Activated B cell treated with CpG ODN at 0.5 μM for 24 hours (primary cell): ENCODE results near the gene RHEBL1. TPM values are rescaled to one million over a fixed set of nuclear protein-coding genes. Genes with fewer than 3 reads are reported as not detected.

Experiments used
- ATAC-seq: fragments of 200-7000 bp; cut with Tn5 transposase; one replicate; pipeline ENCODE4 v1.10.0; 2021; ENCODE audit warnings: low read depth, mild to moderate bottlenecking, moderate library complexity
- CTCF ChIA-PET: fragments of 350-600 bp; sonication (Branson Sonifier 250); formaldehyde crosslinking; loops from one replicate; lab custom pipeline; 2021; ENCODE audit warnings: antibody characterized with exemption; lab: Charles Lee
- POLR2A ChIA-PET: fragments of 350-600 bp; sonication (Branson Sonifier 250); formaldehyde crosslinking; loops from one replicate; lab custom pipeline; 2021; ENCODE audit warnings: antibody characterized with exemption; lab: Charles Lee
- DNase-seq: peaks from one replicate; pipeline ENCODE4 v3.0.0; 2022
- H3K27ac Mint-ChIP-seq: one replicate; pipeline ENCODE4 v1.8.0; 2020; ENCODE audit warnings: mixed read lengths
- H3K27me3 Mint-ChIP-seq: one replicate; pipeline ENCODE4 v1.8.0; 2021; ENCODE audit warnings: mixed read lengths
- H3K36me3 Mint-ChIP-seq: one replicate; pipeline ENCODE4 v1.8.0; 2021; ENCODE audit warnings: low read depth, mixed read lengths
- H3K4me1 Mint-ChIP-seq: one replicate; pipeline ENCODE4 v1.8.0; 2021; ENCODE audit warnings: mixed read lengths
- H3K4me3 Mint-ChIP-seq: one replicate; pipeline ENCODE4 v1.8.0; 2020; ENCODE audit warnings: mild to moderate bottlenecking, mixed read lengths
- H3K9me3 Mint-ChIP-seq: one replicate; pipeline ENCODE4 v1.8.0; 2020; ENCODE audit warnings: mixed read lengths
- CTCF ChIP-seq: fragments of 200-600 bp; IDR thresholded peaks from one replicate; pipeline ENCODE4 v1.8.0; 2022; ENCODE audit warnings: antibody characterized with exemption, mild to moderate bottlenecking
- intact Hi-C: fragments of 100-400 bp; cut with micrococcal nuclease; formaldehyde crosslinking; loops from one replicate; pipeline ENCODE4 v1.15.1; 2024
- total RNA-seq: library from RNA; stranded (reverse); gene quantifications from 2 replicates; pipeline ENCODE4 v1.2.3, GENCODE V29; 2022

The RHEBL1 gene
- total RNA-seq, 1 donor from 2014 or later: 3.2 TPM

- Mint-ChIP-seq H3K4me3 (no peak overlapping the region), H3K4me1 (peaks cover 10% of the 10 kb centered on the region), H3K9me3 (no peaks in the 10 kb centered on the region), H3K27me3 (no peaks in the 10 kb centered on the region), H3K27ac (no peak overlapping the region), H3K36me3 (peaks cover 78% of the 10 kb centered on the region)
- ChIA-PET CTCF (no interaction called here), POLR2A (interaction anchor here (1.5 kb wide), 1 partner anchor 12 kb away, joined by 4 read pairs; no protein-coding TSS in a partner anchor)
- intact Hi-C loops: no loop called here
- no peak for TF ChIP-seq CTCF
- DNase-seq: no peak
- ATAC-seq: no peak
Measured at GRCh38 chr12:49023812-49024211, 46.0 kb downstream of the RHEBL1 start.

- H3K36me3 Mint-ChIP-seq: peaks cover 72% of the 10 kb centered on the region
- no peak for ATAC-seq
- H3K27me3 Mint-ChIP-seq: no peaks in the 10 kb centered on the region
- POLR2A ChIA-PET: no interaction called here
- CTCF ChIA-PET: interaction anchor here (1.5 kb wide), 1 partner anchor 26 kb away, joined by 4 read pairs; no protein-coding TSS in a partner anchor
- TF ChIP-seq CTCF: no peak
- H3K4me1 Mint-ChIP-seq: peaks cover 16% of the 10 kb centered on the region
- no peak for DNase-seq
- intact Hi-C loops: no loop called here
- no peak overlapping the region for H3K27ac Mint-ChIP-seq
- H3K9me3 Mint-ChIP-seq: no peaks in the 10 kb centered on the region
- no peak overlapping the region for H3K4me3 Mint-ChIP-seq
Measured at GRCh38 chr12:49022558-49023178, 47.1 kb downstream of the RHEBL1 start.

GRCh38 chr12:49021292-49021915 is 48.4 kb downstream of the RHEBL1 start:
- no peak overlapping the region for H3K4me3 Mint-ChIP-seq
- H3K27ac Mint-ChIP-seq: no peak overlapping the region
- H3K36me3 Mint-ChIP-seq: peaks cover 63% of the 10 kb centered on the region
- ChIA-PET CTCF (interaction anchor here (1.5 kb wide), 1 partner anchor 25 kb away, joined by 4 read pairs; no protein-coding TSS in a partner anchor), POLR2A (no interaction called here)
- peaks cover 25% of the 10 kb centered on the region for H3K4me1 Mint-ChIP-seq
- no peaks in the 10 kb centered on the region for H3K9me3 Mint-ChIP-seq
- no peaks in the 10 kb centered on the region for H3K27me3 Mint-ChIP-seq
- TF ChIP-seq CTCF: no peak
- no peak for ATAC-seq
- DNase-seq: no peak
- intact Hi-C loops: no loop called here

- H3K4me3 Mint-ChIP-seq: no peak overlapping the region
- DNase-seq (no peak), ATAC-seq (no peak)
- intact Hi-C loops: no loop called here
- H3K27ac Mint-ChIP-seq: no peak overlapping the region
- ChIA-PET CTCF (interaction anchor here (1.2 to 2.2 kb wide), 5 partner anchors 23 to 167 kb away, joined by 3 to 21 read pairs (median 6); partner anchors contain the start of genes ARF3, DDN and FKBP11), POLR2A (interaction anchor here (0.5 to 2.1 kb wide), 11 partner anchors 17 to 420 kb away, joined by 3 to 13 read pairs (median 6); partner anchors contain the start of genes DDN, RHEBL1 and TUBA1B)
- no peaks in the 10 kb centered on the region for H3K9me3 Mint-ChIP-seq
- H3K36me3 Mint-ChIP-seq: peaks cover 60% of the 10 kb centered on the region
- no peak for TF ChIP-seq CTCF
- H3K4me1 Mint-ChIP-seq: peaks cover 27% of the 10 kb centered on the region
- no peaks in the 10 kb centered on the region for H3K27me3 Mint-ChIP-seq
Measured at GRCh38 chr12:49020441-49020840, 49.3 kb downstream of the RHEBL1 start.
